NCI-H2107 (cell line): ENCODE measurements around the gene OSBPL2.

ENCODE experiments used
- DNase-seq: peaks from one replicate; lab custom pipeline; 2025; lab: John Stamatoyannopoulos, UW

OSBPL2 gene

DNA sequence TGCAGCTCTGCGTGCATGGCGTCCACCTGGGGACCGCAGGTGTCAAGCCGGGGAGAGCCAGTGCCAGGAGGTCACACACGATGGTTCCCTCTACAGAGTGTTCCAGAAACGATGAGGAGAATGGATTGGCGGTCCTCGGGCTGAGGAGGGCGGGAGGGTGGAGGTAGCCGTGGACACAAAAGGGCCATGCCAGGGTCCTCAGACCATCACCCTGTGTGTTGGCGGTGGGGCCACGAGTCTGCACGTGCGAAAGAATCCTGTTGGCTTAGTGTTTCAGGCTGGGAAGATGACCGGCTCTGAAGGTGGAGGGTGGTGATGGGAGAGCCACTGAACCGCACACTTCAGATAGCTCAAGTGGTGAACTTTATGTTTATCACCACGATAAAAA, 31.9 kb upstream of the OSBPL2 start:
- DNase-seq = no peak

DNA sequence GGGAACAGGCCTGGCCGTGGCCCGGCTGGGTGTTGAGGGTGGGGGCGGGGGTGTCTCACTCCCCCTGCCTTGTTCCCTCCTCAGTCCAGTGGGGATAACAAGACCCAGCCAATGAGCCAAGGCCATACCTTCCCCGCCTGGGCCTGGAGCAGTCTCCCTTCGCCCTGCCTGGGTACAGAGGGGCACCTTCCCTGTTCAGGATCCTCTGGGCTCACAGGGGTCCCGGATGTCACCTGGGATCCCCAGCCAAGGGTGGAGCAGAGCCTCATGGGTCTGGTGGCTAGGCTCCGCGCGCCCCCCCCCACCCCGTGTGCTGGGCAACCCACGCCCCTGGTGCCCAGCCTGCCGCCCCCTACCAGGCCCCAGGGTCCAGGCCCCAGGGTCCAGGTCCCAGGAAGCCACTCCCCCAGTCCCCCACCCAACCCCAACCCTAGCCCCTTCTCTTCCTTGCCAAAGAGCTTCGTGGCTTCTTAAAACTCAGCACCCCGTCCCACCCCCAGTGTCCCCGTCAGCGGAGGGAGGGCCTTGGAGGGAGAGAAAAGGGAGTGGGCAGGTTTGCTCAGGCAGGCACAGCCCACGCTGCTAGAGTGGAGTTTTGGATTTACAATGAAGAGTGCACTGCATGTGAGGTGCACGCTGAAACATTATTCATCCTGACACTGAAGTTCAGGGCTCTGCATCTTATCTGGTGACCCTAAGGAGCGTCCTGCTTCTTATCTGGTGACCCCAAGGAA, 30.1 kb upstream of the OSBPL2 start:
- DNase-seq = no peak

DNA sequence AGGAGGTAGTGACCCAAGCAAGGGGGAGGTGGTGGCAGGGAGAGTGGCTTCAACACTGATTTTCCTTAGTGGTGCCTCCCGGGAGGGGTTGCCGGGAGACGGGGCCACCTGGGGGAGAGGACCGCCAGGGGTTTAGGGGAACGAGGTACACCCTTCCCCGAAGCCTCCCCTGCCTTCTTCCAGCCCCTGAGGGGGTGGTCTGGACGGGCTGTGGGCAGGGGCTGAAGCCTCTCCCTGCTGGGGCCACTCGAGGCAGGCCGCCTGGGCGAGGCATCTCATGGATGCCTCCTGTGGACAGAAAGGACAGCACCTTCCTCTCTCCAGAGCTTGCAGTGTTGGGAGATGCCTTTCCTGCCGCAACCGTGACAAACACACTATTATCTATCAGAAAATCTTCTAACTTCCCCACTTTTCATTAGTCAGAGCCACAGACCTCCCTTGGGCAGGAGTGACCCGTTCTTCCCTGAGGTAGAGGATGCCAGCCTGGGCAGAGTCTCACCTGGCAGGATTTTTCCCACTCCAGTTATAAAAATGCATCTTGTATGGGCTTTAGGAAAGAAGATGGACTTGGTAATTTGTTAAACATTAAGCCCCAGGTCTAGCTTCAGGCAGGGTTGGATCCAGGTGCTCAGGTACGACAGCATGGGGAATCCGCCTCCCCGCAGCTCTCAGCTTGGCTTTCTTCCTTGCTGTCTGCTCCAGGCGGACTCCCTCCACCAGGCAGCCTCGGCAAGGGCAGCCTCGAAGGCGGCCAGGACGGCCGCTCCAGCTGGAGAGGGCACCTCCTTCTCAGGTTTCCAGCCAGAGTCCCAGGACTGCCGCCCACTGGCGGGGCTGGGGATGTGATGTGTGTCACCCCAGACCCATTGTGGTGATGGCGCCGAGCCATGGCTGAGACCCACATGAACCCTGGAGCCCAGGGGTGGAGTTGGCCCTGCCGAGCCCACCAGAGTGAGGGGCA, 29.2 kb upstream of the OSBPL2 start:
- no peak for DNase-seq

- no peak for DNase-seq
Observed at GRCh38 chr20:62209850-62210495, 28.3 kb upstream of the OSBPL2 start.

GRCh38 chr20:62210496-62210855, 27.8 kb upstream of the OSBPL2 start:
- DNase-seq = peak; percentile 78

- DNase-seq = no peak
Observed at GRCh38 chr20:62211216-62211615, 27.1 kb upstream of the OSBPL2 start.

- DNase-seq = no peak
Observed at GRCh38 chr20:62211769-62212288, 26.5 kb upstream of the OSBPL2 start.

GRCh38 chr20:62212299-62212698, 26.0 kb upstream of the OSBPL2 start:
- no peak for DNase-seq

DNA sequence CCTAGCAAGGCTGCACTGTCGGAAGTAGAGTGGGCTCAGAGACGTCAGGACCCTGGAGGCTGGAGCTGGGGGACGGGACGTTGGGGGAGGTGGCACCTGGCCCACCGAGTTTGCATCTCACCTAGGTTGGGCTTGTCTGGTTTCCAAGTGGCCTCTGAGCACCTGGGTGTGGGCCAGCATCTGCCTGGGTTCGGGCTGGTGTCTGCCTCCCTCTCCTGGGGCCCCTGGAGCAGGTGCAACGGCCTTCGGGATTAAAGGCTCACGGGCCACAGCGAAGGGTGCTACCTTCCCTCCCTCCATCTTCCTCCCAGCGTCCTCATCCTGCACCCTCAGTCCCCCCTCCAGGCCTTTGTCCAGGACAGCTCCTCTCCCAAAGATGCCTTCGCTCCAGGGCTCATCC, 24.3 kb upstream of the OSBPL2 start:
- no peak for DNase-seq

DNA sequence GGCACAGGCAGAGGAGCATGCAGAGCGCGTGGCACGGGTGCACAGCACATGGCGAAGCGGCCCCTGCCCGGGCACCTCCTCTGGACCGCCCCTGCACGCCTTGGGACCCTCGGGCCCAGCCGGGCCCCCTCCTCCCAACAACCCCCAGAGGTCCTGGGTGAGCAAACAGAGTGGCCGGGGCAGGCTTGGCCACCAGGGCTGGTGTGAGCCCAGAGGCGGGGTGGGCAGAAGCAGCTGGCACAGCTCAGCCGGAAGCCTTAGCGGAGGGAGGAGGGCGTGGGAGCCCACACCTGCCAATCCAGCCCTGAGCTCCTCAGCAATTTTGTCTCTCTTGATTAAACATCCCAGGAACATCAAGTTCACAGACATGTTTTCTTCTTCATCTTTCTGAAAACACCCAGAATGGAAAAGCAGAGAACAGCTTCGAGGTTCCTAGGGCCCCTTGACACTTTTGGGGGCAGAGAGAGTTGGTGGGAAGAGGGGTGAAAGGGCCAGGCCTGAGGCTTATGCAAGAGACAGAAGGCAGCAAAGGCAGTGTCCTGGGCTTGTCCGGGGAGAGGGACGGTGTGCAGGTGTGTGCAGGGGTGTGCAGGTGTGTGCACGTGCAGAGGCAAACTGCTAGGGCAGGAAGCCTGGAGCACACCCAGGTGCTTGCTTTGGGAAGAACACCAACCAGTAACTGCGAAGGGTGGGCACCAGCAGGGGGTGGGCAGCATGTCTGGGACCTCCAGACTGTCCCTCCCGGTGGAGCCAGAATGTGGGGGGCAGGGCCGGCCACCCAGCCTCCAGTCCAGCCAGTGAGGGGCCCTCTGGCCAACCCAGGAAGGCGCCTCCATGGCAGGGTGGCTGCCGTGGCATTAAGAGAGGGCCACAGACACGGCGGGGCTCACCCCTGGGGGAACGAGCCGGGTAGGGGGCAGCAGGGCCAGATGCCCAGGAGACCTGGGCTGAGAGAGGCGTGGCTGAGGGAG, 23.0 kb upstream of the OSBPL2 start:
- no peak for DNase-seq

DNA sequence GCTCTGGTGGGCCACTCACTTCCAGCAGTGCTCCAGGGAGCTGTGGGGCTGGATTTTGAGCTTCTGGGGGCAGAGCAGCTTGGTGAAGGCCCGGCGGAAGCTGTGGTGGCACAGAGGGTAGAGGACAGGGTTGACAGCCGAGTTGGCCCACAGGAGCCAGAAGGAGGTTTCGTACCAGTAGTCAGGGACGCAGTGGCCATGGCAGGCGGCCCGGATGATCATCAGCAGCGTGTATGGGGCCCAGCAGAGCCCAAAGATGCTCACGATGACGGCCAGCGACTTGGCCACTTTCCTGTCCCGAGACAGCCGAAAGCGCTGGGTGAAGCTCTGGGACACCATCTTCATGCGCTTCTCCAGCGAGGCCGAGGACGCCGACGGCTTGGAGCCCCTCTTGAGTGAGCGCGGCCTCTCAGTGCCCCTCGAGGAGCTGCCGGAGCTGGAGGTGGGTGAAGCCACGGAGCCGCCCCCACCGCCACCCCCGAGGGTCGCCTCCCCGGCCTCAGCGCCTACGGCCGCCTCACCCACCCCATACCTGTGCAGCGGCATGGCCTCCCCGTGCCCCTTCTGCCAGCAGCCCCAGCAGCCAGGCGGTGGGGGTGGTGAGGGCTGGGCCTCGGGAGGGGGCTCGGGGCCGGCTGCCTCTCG, 22.2 kb upstream of the OSBPL2 start:
- DNase-seq = no peak

DNA sequence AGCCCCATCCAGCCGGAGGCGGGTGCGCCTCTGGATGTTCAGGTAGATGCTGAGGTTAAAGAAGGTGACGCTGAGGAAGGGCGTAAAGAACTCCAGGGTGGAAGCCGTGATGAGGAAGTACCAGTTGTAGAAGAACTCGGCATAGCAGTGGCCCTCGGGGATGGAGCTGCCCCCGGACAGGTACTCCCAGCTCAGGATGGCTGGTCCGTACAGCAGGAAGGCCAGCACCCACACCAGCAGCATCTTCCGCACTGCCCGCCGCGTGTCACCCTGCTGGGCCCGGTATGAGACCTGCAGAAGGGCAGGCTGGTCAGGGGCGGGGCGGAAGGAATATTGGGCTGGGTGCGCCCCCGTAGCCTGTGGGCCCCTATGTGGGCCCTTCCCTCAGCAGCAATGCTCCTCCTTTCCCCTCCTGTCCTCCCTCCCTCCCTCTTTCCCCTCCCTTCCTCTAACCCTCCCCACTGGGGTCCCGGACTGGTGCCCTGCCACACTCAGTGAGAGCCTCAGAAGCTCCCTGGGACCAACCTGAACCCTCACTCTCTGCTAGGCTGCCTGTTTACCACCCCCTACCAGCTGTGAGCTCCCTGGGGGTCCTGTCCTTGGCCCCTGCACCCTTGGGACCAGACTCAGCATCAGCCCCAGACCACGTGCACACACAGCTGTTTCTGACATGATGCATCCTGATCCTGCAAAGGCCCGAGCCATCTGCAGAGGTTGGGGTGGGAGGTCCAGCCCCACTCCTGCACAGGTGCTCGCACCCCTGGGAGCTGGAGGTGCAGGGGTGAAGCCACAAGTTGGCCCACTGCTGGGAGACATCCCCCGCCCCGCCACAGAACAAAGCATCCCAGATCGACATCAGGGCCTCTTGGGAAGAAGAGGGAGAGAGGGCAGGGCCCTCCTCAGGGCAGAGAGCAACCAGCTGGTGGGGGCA, 21.4 kb upstream of the OSBPL2 start:
- no peak for DNase-seq

- no peak for DNase-seq
Observed at GRCh38 chr20:62217913-62218773, 20.2 kb upstream of the OSBPL2 start.

- no peak for DNase-seq
Observed at GRCh38 chr20:62219101-62219991, 19.0 kb upstream of the OSBPL2 start.

GRCh38 chr20:62219992-62220665, 18.2 kb upstream of the OSBPL2 start, which contains the start of gene HRH3:
TSS of gene HRH3 (minus strand) at chr20:62220278. CDS start at chr20:62219970, 308 bp downstream.
- DNase-seq = no peak

GRCh38 chr20:62220666-62221568, 17.4 kb upstream of the OSBPL2 start:
- no peak for DNase-seq
